Adrenal gland (tissue), 12 donors: ENCODE measurements around the gene PINLYP. TPM values are rescaled to one million over a fixed set of nuclear protein-coding genes. Genes with fewer than 3 reads are reported as not detected.

ENCODE experiments used
- DNase-seq, 7 donors: peaks; one replicate each; pipeline ENCODE4 v3.0.0-alpha.2; 2019 to 2020
- H3K27ac ChIP-seq, 5 donors: fragments of 200-600 bp; sonication (generic) in 4 of 5; 1 replicate in 3 of 5; 2 replicates in 2 of 5; pipeline versions ENCODE4 v1.5.1 to v1.8.0; 2016 to 2020; ENCODE audit warnings: mild to moderate bottlenecking in 1 of 5
- H3K27me3 ChIP-seq: fragments of 200-600 bp; 2 replicates; pipeline ENCODE4 v1.8.0; 2021
- H3K36me3 ChIP-seq, 2 donors: fragments of 200-600 bp; replicated peaks in 1 of 2; 1 replicate in 1 of 2; 2 replicates in 1 of 2; pipeline versions ENCODE4 v1.5.1 to v1.8.0; 2018 to 2022
- H3K4me1 ChIP-seq, 2 donors: fragments of 200-600 bp; replicated peaks in 1 of 2; 1 replicate in 1 of 2; 2 replicates in 1 of 2; pipeline versions ENCODE4 v1.5.1 to v1.8.0; 2018 to 2021
- H3K4me3 ChIP-seq, 4 donors: fragments of 200-600 bp; sonication (generic) in 3 of 4; one replicate each; pipeline ENCODE4 v1.5.1; 2016 to 2018
- H3K9me3 ChIP-seq, 3 donors: fragments of 200-600 bp; sonication (generic) in 1 of 3; replicated peaks in 1 of 3; 1 replicate in 2 of 3; 2 replicates in 1 of 3; pipeline versions ENCODE4 v1.5.1 to v1.8.0; 2016 to 2021
- POLR2A ChIP-seq, 2 donors: fragments of 450-650 bp; IDR thresholded peaks; one replicate each; pipeline ENCODE4 v1.6.1; 2017; ENCODE audit warnings: antibody characterized with exemption in 2 of 2, mild to moderate bottlenecking in 2 of 2, moderate library complexity in 1 of 2
- WGBS, 4 donors: extraction: QIAGEN DNeasy Blood & Tissue Kit in 2 of 4; methylation state at CpG; one replicate each; pipeline versions ENCODE4 v1.1.5 to v1.1.7; 2013 to 2017; 5-methylcytosine and 5-hydroxymethylcytosine counted together
- intact Hi-C, 2 donors: fragments of 100-400 bp; cut with DNase I; formaldehyde crosslinking; loops; one replicate each; pipeline versions ENCODE4 v1.14.1 to v1.15.0; 2022 to 2023
- polyA plus RNA-seq, 3 donors: library from polyadenylated mRNA; stranded (reverse); fragments of 200-250 nt in 2 of 3; fragments of 350-450 nt in 1 of 3; fragmentation: Illumina TruSeq in 1 of 3; extraction: RNeasy Lipid Tissue Mini Kit (QIAGEN cat#74804) in 1 of 3; gene quantifications; one replicate each; pipeline ENCODE4 v1.2.3, GENCODE V29; 2013 to 2014
- total RNA-seq, 9 donors: library from RNA; depleted of rRNA in 4 of 9; stranded (reverse); fragments of >200 nt in 4 of 9; fragments of 120-200 nt in 1 of 9; fragmentation: NEBNext Ultra II Directional in 1 of 9; extraction: Animal tissue kit (Norgen Biotek cat#: 25700) in 1 of 9; gene quantifications; one replicate each; pipeline versions ENCODE4 v1.1.0 to v1.2.4, GENCODE V29; 2013 to 2023
- TF ChIP-seq, protein P1 (sequence below), 6 experiments: fragments of 450-650 bp in 4 of 6; fragments of 200-600 bp in 2 of 6; sonication (generic) in 1 of 6; IDR thresholded peaks; 1 replicate in 5 of 6; 2 replicates in 1 of 6; pipeline versions ENCODE4 v1.5.1 to v1.8.0; 2016 to 2021; ENCODE audit warnings: antibody characterized with exemption in 6 of 6, mild to moderate bottlenecking in 2 of 6, moderate library complexity in 1 of 6
- donor health status: healthy with polysubstance abuse.
- donor health status: Bipolar disorder and iron deficiency.
- donor health status: DM: yes; HTN: yes; CAD: no.
- donor health status: DM: no; HTN: no; CAD: no.
- donor health status: DM: no; HTN: no; CAD: no.
- donor health status: DM: yes; HTN: yes; CAD: no.

The PINLYP gene
- total and polyA plus RNA-seq, 12 donors: 0.61 to 16.0 (median 4.3) TPM; not detected in 1

DNA sequence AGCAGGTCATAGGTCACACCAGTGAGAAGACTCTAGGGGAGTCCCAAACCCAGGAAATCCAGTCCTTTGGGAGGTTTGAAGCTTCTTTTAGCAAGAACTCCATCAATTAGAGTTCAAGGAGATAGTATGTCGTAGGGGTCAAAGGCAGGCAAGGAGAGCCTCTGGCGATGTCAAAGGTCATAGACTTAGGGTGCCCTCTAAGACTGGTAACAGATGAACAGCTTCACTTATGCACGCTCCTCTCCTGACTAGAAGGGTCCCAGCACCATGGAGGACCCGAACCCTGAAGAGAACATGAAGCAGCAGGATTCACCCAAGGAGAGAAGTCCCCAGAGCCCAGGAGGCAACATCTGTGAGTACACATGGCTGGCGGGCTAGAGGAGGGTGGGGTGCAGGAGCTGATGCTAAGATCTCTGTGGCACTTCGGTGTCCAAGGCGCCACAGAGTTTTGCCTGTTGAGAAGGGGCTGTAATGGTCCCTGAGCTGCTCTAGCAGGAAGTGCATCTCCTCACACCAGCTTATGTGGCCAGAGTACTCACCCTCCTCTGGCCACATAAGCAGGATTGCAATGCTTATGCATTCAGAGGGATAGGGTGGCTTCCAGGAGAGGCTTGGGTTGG, 21.4 kb downstream of the PINLYP start:
- DNase-seq: peak in 1 of 7 donors; percentile 38
- H3K4me1 ChIP-seq: peaks cover 20 to 30% of the 10 kb centered on the region in 2 donors
- TF ChIP-seq, protein P1, sequence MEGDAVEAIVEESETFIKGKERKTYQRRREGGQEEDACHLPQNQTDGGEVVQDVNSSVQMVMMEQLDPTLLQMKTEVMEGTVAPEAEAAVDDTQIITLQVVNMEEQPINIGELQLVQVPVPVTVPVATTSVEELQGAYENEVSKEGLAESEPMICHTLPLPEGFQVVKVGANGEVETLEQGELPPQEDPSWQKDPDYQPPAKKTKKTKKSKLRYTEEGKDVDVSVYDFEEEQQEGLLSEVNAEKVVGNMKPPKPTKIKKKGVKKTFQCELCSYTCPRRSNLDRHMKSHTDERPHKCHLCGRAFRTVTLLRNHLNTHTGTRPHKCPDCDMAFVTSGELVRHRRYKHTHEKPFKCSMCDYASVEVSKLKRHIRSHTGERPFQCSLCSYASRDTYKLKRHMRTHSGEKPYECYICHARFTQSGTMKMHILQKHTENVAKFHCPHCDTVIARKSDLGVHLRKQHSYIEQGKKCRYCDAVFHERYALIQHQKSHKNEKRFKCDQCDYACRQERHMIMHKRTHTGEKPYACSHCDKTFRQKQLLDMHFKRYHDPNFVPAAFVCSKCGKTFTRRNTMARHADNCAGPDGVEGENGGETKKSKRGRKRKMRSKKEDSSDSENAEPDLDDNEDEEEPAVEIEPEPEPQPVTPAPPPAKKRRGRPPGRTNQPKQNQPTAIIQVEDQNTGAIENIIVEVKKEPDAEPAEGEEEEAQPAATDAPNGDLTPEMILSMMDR (IDR thresholded peaks at IDR 0.05): no peak
- TF ChIP-seq POLR2A (IDR thresholded peaks at IDR 0.05): no peak
- H3K4me3 ChIP-seq: peak overlapping the region; percentile 14 to 57 (median 40)
- H3K36me3 ChIP-seq: peaks cover 0 to 34% of the 10 kb centered on the region in 2 donors
- no peaks in the 10 kb centered on the region for H3K27me3 ChIP-seq
- WGBS, 4 donors: 14 to 25% (median 24%) methylated on average over 6 to 7 of the region's 7 CpGs
- intact Hi-C loops: loop anchor here in 1 of 2 donors (10.0 kb wide), 1 partner anchor 58 kb away; no protein-coding TSS in a partner anchor
- peak overlapping the region; percentile 92 to 97 (median 95) for H3K27ac ChIP-seq
- H3K9me3 ChIP-seq: no peaks in the 10 kb centered on the region

DNA sequence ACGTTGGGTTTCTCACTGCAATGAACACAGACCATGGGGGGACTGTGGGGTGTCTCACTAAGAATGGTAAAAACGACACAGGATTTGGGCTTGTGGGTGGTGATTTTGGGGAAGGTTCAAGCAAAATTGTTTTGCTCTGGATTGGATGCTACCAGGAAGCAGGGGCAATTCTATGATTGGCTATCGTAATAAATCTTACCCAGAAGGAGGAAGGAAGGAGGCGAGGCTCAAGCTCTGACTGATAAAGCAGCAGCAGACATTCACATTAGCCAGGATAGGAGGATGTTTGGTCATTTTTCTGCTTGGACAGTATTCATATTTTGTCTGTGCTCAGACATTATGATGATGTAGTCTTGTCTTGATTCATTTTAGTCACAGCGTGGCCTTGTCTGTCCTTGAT, 22.3 kb downstream of the PINLYP start:
- intact Hi-C loops: loop anchor here in 1 of 2 donors (10.0 kb wide), 1 partner anchor 57 kb away; no protein-coding TSS in a partner anchor
- 14 to 35% (median 18%) methylated on average over 5 of the region's 5 CpGs for WGBS, 4 donors
- H3K27ac ChIP-seq: peak overlapping the region in 4 of 5 donors; percentile 95 to 97 (median 96)
- H3K36me3 ChIP-seq: peaks cover 0 to 30% of the 10 kb centered on the region in 2 donors
- H3K27me3 ChIP-seq: no peaks in the 10 kb centered on the region
- DNase-seq: no peak
- H3K4me3 ChIP-seq: no peak overlapping the region
- peaks cover 20 to 30% of the 10 kb centered on the region in 2 donors for H3K4me1 ChIP-seq
- TF ChIP-seq, protein P1 (IDR thresholded peaks at IDR 0.05): no peak
- peak in 1 of 2 donors; percentile 29 for TF ChIP-seq POLR2A (IDR thresholded peaks at IDR 0.05)
- H3K9me3 ChIP-seq: no peaks in the 10 kb centered on the region

DNA sequence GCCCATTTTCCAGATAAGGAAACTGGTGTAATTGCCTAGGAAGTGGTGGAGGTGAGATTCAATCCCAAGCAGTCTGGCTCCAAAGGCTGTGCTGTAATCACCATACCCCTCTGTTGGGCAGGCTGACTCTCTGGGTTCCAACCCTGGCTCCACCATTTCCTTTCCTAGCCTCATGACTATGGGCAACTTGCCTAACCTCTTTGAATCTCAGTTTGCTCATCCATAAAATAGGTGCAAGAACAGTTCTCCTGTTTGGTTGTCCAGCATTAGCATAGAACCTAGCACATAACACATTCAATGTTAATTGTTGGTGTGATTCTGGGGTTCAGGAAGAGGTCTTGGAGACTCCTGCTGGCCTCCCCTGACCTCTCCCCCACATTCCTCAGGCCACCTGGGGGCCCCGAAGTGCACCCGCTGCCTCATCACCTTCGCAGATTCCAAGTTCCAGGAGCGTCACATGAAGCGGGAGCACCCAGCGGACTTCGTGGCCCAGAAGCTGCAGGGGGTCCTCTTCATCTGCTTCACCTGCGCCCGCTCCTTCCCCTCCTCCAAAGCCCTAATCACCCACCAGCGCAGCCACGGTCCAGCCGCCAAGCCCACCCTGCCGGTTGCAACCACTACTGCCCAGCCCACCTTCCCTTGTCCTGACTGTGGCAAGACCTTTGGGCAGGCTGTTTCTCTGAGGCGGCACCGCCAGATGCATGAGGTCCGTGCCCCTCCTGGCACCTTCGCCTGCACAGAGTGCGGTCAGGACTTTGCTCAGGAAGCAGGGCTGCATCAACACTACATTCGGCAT, 23.0 kb downstream of the PINLYP start:
- peaks cover 20 to 29% of the 10 kb centered on the region in 2 donors for H3K4me1 ChIP-seq
- no peaks in the 10 kb centered on the region for H3K27me3 ChIP-seq
- peaks cover 0 to 23% of the 10 kb centered on the region in 2 donors for H3K36me3 ChIP-seq
- H3K27ac ChIP-seq: peak overlapping the region in 3 of 5 donors; percentile 10 to 96 (median 95)
- DNase-seq: no peak
- TF ChIP-seq POLR2A (IDR thresholded peaks at IDR 0.05): no peak
- TF ChIP-seq, protein P1 (IDR thresholded peaks at IDR 0.05): no peak
- WGBS, 4 donors: 92 to 94% (median 93%) methylated on average over 17 to 19 of the region's 19 CpGs
- intact Hi-C loops: loop anchor here in 1 of 2 donors (10.0 kb wide), 1 partner anchor 56 kb away; no protein-coding TSS in a partner anchor
- no peaks in the 10 kb centered on the region for H3K9me3 ChIP-seq
- H3K4me3 ChIP-seq: no peak overlapping the region
